ENCODE results near the gene DDX60.

GRCh38 chr4:168362025-168362401 is 43.5 kb upstream of the DDX60 start:
- no peak for TF ChIP-seq POLR2A (IDR thresholded peaks at IDR 0.05; ENCODE audit: low read depth, low read length)
- TF ChIP-seq TAF1 (IDR thresholded peaks at IDR 0.05; ENCODE audit: low read depth, low read length) = no peak
- TF ChIP-seq POLR2AphosphoS5 (IDR thresholded peaks at IDR 0.05; ENCODE audit: low read depth, low read length) = no peak
- TF ChIP-seq PAX5 (IDR thresholded peaks at IDR 0.05; ENCODE audit: insufficient read depth, low read length, severe bottlenecking) = no peak
